ENCODE data around the gene TFR2. TPM values are rescaled to one million over a fixed set of nuclear protein-coding genes. Genes with fewer than 3 reads are reported as not detected.

The TFR2 gene
- total and polyA plus RNA-seq, 2 donors (not counting 1 experiment from before 2014, with no cell fraction given) = 5.9 to 10.0 TPM

GRCh38 chr7:100604028-100604975 lies 37.0 kb downstream of the TFR2 start:
- Mint-ChIP-seq H3K4me1 (peaks cover 12% of the 10 kb centered on the region), H3K27ac (peak overlapping the region; percentile 80), H3K9me3 (ENCODE audit: insufficient read depth) (no peaks in the 10 kb centered on the region), H3K27me3 (no peaks in the 10 kb centered on the region), H3K4me3 (peak overlapping the region; percentile 90)
- intact Hi-C loops (cut with micrococcal nuclease) = loop anchor here (1.0 to 2.0 kb wide), 9 partner anchors 8 to 101 kb away; partner anchors contain the start of genes AGFG2, FBXO24, GNB2 and LRCH4
- H4K20me1 ChIP-seq (ENCODE audit: control insufficient read depth, insufficient read depth, low read length, poor library complexity, severe bottlenecking) = no peaks in the 10 kb centered on the region
- H3K27ac ChIP-seq (ENCODE audit: low read length in 2 of 2) = peak overlapping the region; percentile 43 to 54
- TF ChIP-seq EZH2 (IDR thresholded peaks at IDR 0.05; ENCODE audit: borderline replicate concordance, insufficient read depth, low read depth, low read length, poor library complexity, severe bottlenecking) (no peak), CTCF (IDR thresholded peaks at IDR 0.05) (peak; percentile 68)
- no peaks in the 10 kb centered on the region for H3K27me3 ChIP-seq (replicated peaks in 1 of 4; ENCODE audit: control extremely low read depth in 1 of 4, control insufficient read depth in 3 of 4, insufficient read depth in 4 of 4, low read length in 3 of 4)
- no peaks in the 10 kb centered on the region for H3K9me3 ChIP-seq (ENCODE audit: control extremely low read depth in 1 of 3, control insufficient read depth in 2 of 3, insufficient read depth in 1 of 3, low read length in 2 of 3)
- peaks cover 15 to 25% of the 10 kb centered on the region in 2 donors for H3K4me1 ChIP-seq (ENCODE audit: control insufficient read depth in 2 of 2, insufficient read depth in 2 of 2, low read length in 2 of 2)
- peak; percentile 85 for DNase-seq
- H3K4me2 ChIP-seq (replicated peaks; ENCODE audit: low read depth, low read length, poor library complexity, severe bottlenecking) = peak overlapping the region; percentile 99
- peak overlapping the region; percentile 95 for H2AFZ ChIP-seq (ENCODE audit: insufficient read depth, low read depth, low read length, poor library complexity, severe bottlenecking)
- peak overlapping the region; percentile 36 to 85 (median 75) for H3K4me3 ChIP-seq (ENCODE audit: control extremely low read depth in 1 of 5, extremely low read depth in 1 of 5, insufficient read depth in 1 of 5, low read depth in 2 of 5, low read length in 4 of 5)
- ChIA-PET CTCF (interaction anchor here (0.8 to 2.5 kb wide), 13 partner anchors 8 to 122 kb away, joined by 3 to 11 read pairs (median 4); partner anchors contain the start of genes FBXO24, LRCH4 and MOSPD3), POLR2A (interaction anchor here (0.6 to 2.0 kb wide), 10 partner anchors 8 to 101 kb away, joined by 3 to 18 read pairs (median 4); partner anchors contain the start of genes FBXO24, LRCH4, MOSPD3 and POP7)
- H3K9ac ChIP-seq (ENCODE audit: low read length) = peak overlapping the region; percentile 80
- H3K36me3 ChIP-seq (replicated peaks in 1 of 2; ENCODE audit: control extremely low read depth in 1 of 2, control insufficient read depth in 1 of 2, extremely low read depth in 1 of 2, insufficient read depth in 2 of 2, low read length in 1 of 2) = no peaks in the 10 kb centered on the region
- H3K79me2 ChIP-seq (ENCODE audit: control insufficient read depth, insufficient read depth, low read length) = no peaks in the 10 kb centered on the region
- ATAC-seq (ENCODE audit: low read depth) = peak; percentile 75
- 2% methylated on average over 56 of the region's 70 CpGs for WGBS (ENCODE audit: insufficient coverage)

Measured in B cell (primary cell).